A549 treated with RU486 at 1 μM for 4 hours (cell line): ENCODE data around the gene SEC61B. TPM values are rescaled to one million over a fixed set of nuclear protein-coding genes. Genes with fewer than 3 reads are reported as not detected.

ENCODE experiments used
- total RNA-seq: library from RNA; stranded (reverse); fragments of 200-300 nt; extraction: Qiagen RNA extraction; gene quantifications from 5 replicates; pipeline ENCODE4 v1.2.3, GENCODE V29; 2022; ENCODE audit warnings: low read depth

Gene SEC61B
- total RNA-seq = 277 to 323 TPM (median 309 TPM) in 5 replicates

DNA sequence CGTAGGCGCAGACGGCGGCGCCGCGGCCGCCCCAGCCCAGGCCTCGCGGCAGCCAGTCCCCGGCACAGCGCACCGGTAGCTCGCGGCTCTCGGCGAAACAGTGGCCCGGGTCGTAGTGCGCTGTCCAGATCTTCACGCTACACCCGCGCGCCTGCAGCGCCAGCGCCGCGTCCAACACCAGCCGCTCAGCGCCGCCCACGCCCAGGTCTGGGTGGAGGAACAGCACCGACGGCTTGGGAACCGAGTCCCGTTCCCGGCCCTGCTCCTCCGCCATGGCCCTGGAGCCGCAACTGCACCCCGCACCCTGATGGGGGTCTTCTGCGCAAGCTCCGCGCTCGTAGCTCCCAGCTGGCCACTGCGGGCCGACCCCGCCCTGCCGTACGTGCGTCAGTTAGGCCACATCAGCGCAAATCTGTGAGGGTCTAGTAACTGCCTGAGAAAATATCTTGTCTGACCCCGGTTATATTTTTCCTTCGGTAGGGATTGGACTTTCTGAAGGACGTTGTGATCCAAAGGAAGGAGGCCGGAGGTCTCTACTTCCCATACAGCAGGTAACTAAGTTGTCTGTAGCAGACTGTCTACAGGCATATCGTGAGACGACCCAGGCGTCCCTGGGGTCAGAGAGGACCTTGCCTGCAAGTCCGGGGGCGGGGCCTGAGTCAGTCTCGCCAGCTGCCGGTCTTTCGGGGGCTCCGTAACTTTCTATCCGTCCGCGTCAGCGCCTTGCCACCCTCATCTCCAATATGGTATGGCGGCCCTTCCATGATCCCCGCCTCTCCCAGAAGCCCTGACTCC, at the start of gene SEC61B, which contains the start of gene ALG2:
Gene SEC61B, plus strand, starts transcription at position 662 of the 795 bp plus-strand sequence. Its CDS starts 82 bp downstream, at position 744.
Gene ALG2, minus strand, starts transcription at position 322 of the 795 bp plus-strand sequence. Its CDS starts 48 bp downstream, at position 274.

Other genes with a start within 250 kb of the SEC61B start
- 22.4 to 61.6 TPM (median 50.9 TPM) in 5 replicates for gene TGFBR1, start 117.2 kb upstream of the SEC61B start, total RNA-seq
- gene ALG2, start 340 bp upstream of the SEC61B start, total RNA-seq = 41.2 to 52.4 TPM (median 49.1 TPM) in 5 replicates